GM23338 (cell line): ENCODE data around the gene ARHGEF3. TPM values are rescaled to one million over a fixed set of nuclear protein-coding genes. Genes with fewer than 3 reads are reported as not detected.

Source experiments
- ATAC-seq: fragments of 200-7000 bp; cut with Tn5 transposase; 3 replicates; pipeline ENCODE4 v1.9.1; 2020
- DNase-seq: peaks from one replicate; pipeline ENCODE4 v3.0.0-alpha.2; 2015; ENCODE audit warnings: low spot score
- H2AFZ ChIP-seq: fragments of 200-600 bp; sonication (generic); 2 replicates; pipeline ENCODE4 v1.8.0; 2016; ENCODE audit warnings: antibody characterized with exemption, mild to moderate bottlenecking, moderate library complexity
- H3F3A ChIP-seq: fragments of 200-600 bp; sonication (generic); replicated peaks from 2 replicates; pipeline ENCODE4 v1.8.0; 2017; ENCODE audit warnings: antibody characterized with exemption, mixed run types, low read depth
- H3K27ac ChIP-seq: fragments of 200-600 bp; sonication (generic); 2 replicates; pipeline ENCODE4 v1.6.1; 2016; ENCODE audit warnings: low read depth
- H3K27me3 ChIP-seq: fragments of 200-600 bp; sonication (generic); 2 replicates; pipeline ENCODE4 v1.8.0; 2016; ENCODE audit warnings: mild to moderate bottlenecking, mixed run types, moderate library complexity; ENCODE audit not compliant: insufficient read depth
- H3K36me3 ChIP-seq: fragments of 200-600 bp; sonication (generic); 2 replicates; pipeline ENCODE4 v1.8.0; 2016; ENCODE audit warnings: mild to moderate bottlenecking; ENCODE audit not compliant: insufficient read depth
- H3K4me1 ChIP-seq: fragments of 200-600 bp; sonication (generic); 2 replicates; pipeline ENCODE4 v1.8.0; 2016; ENCODE audit warnings: mild to moderate bottlenecking, moderate library complexity; ENCODE audit not compliant: insufficient read depth
- H3K4me2 ChIP-seq: fragments of 200-600 bp; sonication (generic); 2 replicates; pipeline ENCODE4 v1.7.1; 2017; ENCODE audit warnings: mixed run types
- H3K4me3 ChIP-seq: fragments of 200-600 bp; sonication (generic); 2 replicates; pipeline ENCODE4 v1.6.1; 2016; ENCODE audit warnings: mixed run types
- H3K79me2 ChIP-seq: fragments of 200-600 bp; sonication (generic); replicated peaks from 2 replicates; pipeline ENCODE4 v1.8.0; 2017; ENCODE audit warnings: mild to moderate bottlenecking; ENCODE audit not compliant: insufficient read depth
- H3K9me2 ChIP-seq: fragments of 200-600 bp; sonication (generic); 2 replicates; pipeline ENCODE4 v1.8.0; 2017; ENCODE audit not compliant: insufficient read depth
- H4K20me1 ChIP-seq: fragments of 200-600 bp; sonication (generic); replicated peaks from 2 replicates; pipeline ENCODE4 v1.8.0; 2017; ENCODE audit warnings: mild to moderate bottlenecking; ENCODE audit not compliant: insufficient read depth
- H3K27ac Mint-ChIP-seq: 2 replicates; pipeline ENCODE4 v1.8.0; 2020; ENCODE audit warnings: inconsistent platforms, mild to moderate bottlenecking, moderate library complexity, mixed read lengths
- H3K27me3 Mint-ChIP-seq: 3 replicates; pipeline ENCODE4 v1.8.0; 2022; ENCODE audit warnings: low read depth, mild to moderate bottlenecking, moderate library complexity, mixed read lengths, inconsistent platforms; ENCODE audit not compliant: insufficient read depth, poor library complexity
- H3K36me3 Mint-ChIP-seq: 3 replicates; pipeline ENCODE4 v1.8.0; 2021; ENCODE audit warnings: low read depth, mild to moderate bottlenecking, inconsistent platforms, moderate library complexity, mixed read lengths
- H3K4me1 Mint-ChIP-seq: 3 replicates; pipeline ENCODE4 v1.8.0; 2020; ENCODE audit warnings: mild to moderate bottlenecking, inconsistent platforms, mixed read lengths
- H3K4me3 Mint-ChIP-seq: 3 replicates; pipeline ENCODE4 v1.8.0; 2021; ENCODE audit warnings: moderate library complexity, mild to moderate bottlenecking, inconsistent platforms, mixed read lengths
- H3K9me3 Mint-ChIP-seq: 3 replicates; pipeline ENCODE4 v1.8.0; 2020; ENCODE audit warnings: moderate library complexity, mild to moderate bottlenecking, inconsistent platforms, mixed read lengths
- CREB1 ChIP-seq: fragments of 250-450 bp; sonication (Bioruptor Pico); IDR thresholded peaks from 2 replicates; pipeline ENCODE4 v1.5.0; 2020; ENCODE audit warnings: low read depth, mild to moderate bottlenecking, moderate library complexity
- CTCF ChIP-seq, 2 experiments: fragments of 200-600 bp in 1 of 2; sonication (generic) in 1 of 2; conservative IDR thresholded peaks; 2 replicates each; pipeline versions ENCODE4 v1.5.1 to v1.6.1; 2016 to 2017; ENCODE audit warnings: antibody characterized with exemption in 2 of 2, low read depth in 2 of 2, mild to moderate bottlenecking in 2 of 2, moderate library complexity in 1 of 2
- EZH2 ChIP-seq: fragments of 200-600 bp; sonication (generic); IDR thresholded peaks from one replicate; pipeline ENCODE4 v1.8.0; 2017; ENCODE audit warnings: antibody characterized with exemption, mild to moderate bottlenecking, low read depth; ENCODE audit not compliant: unreplicated experiment
- EZH2phosphoT487 ChIP-seq: fragments of 200-600 bp; sonication (generic); IDR thresholded peaks from one replicate; pipeline ENCODE4 v1.8.1; 2018; ENCODE audit warnings: antibody characterized with exemption; ENCODE audit not compliant: unreplicated experiment
- JUNB ChIP-seq: IDR thresholded peaks from one replicate; pipeline ENCODE4 v1.6.1; 2016; ENCODE audit warnings: antibody characterized with exemption; ENCODE audit not compliant: unreplicated experiment
- NANOG ChIP-seq: IDR thresholded peaks from 2 replicates; pipeline ENCODE4 v1.6.1; 2016; ENCODE audit warnings: antibody characterized with exemption, borderline replicate concordance
- POLR2AphosphoS5 ChIP-seq: IDR thresholded peaks from 2 replicates; pipeline ENCODE4 v1.6.1; 2016; ENCODE audit warnings: antibody characterized with exemption, low read depth
- STAT1 ChIP-seq: IDR thresholded peaks from one replicate; pipeline ENCODE4 v1.6.1; 2016; ENCODE audit warnings: antibody characterized with exemption; ENCODE audit not compliant: unreplicated experiment
- ZNF114 ChIP-seq: fragments of 250-450 bp; sonication (Bioruptor Pico); IDR thresholded peaks from 2 replicates; pipeline ENCODE4 v1.5.0; 2020; ENCODE audit warnings: mild to moderate bottlenecking, moderate library complexity
- ZNF331 ChIP-seq: fragments of 250-450 bp; sonication (Bioruptor Pico); IDR thresholded peaks from 2 replicates; pipeline ENCODE4 v1.5.0; 2020; ENCODE audit warnings: low read depth, mild to moderate bottlenecking, moderate library complexity
- ZNF462 ChIP-seq: fragments of 250-450 bp; sonication (Bioruptor Pico); IDR thresholded peaks from 2 replicates; pipeline ENCODE4 v1.5.0; 2020; ENCODE audit warnings: mild to moderate bottlenecking, moderate library complexity
- polyA plus RNA-seq: library from polyadenylated mRNA; unstranded; fragments of >200 nt; fragmentation: Nextera tagmentation; extraction: Ambion mirVana; gene quantifications from 2 replicates; pipeline ENCODE4 v1.2.1, GENCODE V29; 2016
- total RNA-seq: library from RNA; depleted of rRNA; stranded (reverse); fragments of >200 nt; shearing (Covaris generic); gene quantifications from 2 replicates; pipeline ENCODE4 v1.2.3, GENCODE V29; 2014
- TF ChIP-seq, protein P1 (sequence below): IDR thresholded peaks from 2 replicates; pipeline ENCODE4 v1.6.1; 2016; ENCODE audit warnings: antibody characterized with exemption
- TF ChIP-seq, protein P2 (sequence below): IDR thresholded peaks from one replicate; pipeline ENCODE4 v1.6.1; 2018; ENCODE audit warnings: antibody characterized with exemption; ENCODE audit not compliant: unreplicated experiment

Gene ARHGEF3
- total and polyA plus RNA-seq, 2 experiments from 2014 or later = 5.0 to 5.1 TPM

- Mint-ChIP-seq H3K36me3 (peaks cover 29% of the 10 kb centered on the region), H3K9me3 (peaks cover 13% of the 10 kb centered on the region), H3K4me1 (peaks cover 33% of the 10 kb centered on the region), H3K4me3 (peak overlapping the region; percentile 89), H3K27me3 (peaks cover 18% of the 10 kb centered on the region), H3K27ac (peak overlapping the region; percentile 96)
- Histone ChIP-seq H3K4me3 (peak overlapping the region; percentile 86), H3K27me3 (peaks cover 34% of the 10 kb centered on the region), H3K79me2 (peaks cover 38% of the 10 kb centered on the region), H3K36me3 (no peaks in the 10 kb centered on the region), H3K9me2 (no peaks in the 10 kb centered on the region), H3K4me2 (peak overlapping the region; percentile 87), H4K20me1 (no peaks in the 10 kb centered on the region), H3K27ac (peak overlapping the region; percentile 97), H3F3A (no peaks in the 10 kb centered on the region), H2AFZ (peak overlapping the region; percentile 29; the same call in 1 of the 2 replicates), H3K4me1 (peaks cover 16% of the 10 kb centered on the region)
- ATAC-seq (peak; percentile 82), DNase-seq (peak; percentile 82)
- TF ChIP-seq, protein P1, sequence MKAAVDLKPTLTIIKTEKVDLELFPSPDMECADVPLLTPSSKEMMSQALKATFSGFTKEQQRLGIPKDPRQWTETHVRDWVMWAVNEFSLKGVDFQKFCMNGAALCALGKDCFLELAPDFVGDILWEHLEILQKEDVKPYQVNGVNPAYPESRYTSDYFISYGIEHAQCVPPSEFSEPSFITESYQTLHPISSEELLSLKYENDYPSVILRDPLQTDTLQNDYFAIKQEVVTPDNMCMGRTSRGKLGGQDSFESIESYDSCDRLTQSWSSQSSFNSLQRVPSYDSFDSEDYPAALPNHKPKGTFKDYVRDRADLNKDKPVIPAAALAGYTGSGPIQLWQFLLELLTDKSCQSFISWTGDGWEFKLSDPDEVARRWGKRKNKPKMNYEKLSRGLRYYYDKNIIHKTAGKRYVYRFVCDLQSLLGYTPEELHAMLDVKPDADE = no peak
- TF ChIP-seq ZNF114 (no peak), ZNF462 (no peak), POLR2AphosphoS5 (no peak), ZNF331 (CRISPR knock-in tag) (no peak), EZH2 (no peak), CTCF (conservative IDR thresholded peaks at IDR 0.05; ENCODE audit: low read depth in 2 of 2) (no peak), NANOG (no peak), JUNB (no peak), EZH2phosphoT487 (no peak), CREB1 (CRISPR knock-in tag) (no peak), STAT1 (no peak)
- TF ChIP-seq, protein P2, sequence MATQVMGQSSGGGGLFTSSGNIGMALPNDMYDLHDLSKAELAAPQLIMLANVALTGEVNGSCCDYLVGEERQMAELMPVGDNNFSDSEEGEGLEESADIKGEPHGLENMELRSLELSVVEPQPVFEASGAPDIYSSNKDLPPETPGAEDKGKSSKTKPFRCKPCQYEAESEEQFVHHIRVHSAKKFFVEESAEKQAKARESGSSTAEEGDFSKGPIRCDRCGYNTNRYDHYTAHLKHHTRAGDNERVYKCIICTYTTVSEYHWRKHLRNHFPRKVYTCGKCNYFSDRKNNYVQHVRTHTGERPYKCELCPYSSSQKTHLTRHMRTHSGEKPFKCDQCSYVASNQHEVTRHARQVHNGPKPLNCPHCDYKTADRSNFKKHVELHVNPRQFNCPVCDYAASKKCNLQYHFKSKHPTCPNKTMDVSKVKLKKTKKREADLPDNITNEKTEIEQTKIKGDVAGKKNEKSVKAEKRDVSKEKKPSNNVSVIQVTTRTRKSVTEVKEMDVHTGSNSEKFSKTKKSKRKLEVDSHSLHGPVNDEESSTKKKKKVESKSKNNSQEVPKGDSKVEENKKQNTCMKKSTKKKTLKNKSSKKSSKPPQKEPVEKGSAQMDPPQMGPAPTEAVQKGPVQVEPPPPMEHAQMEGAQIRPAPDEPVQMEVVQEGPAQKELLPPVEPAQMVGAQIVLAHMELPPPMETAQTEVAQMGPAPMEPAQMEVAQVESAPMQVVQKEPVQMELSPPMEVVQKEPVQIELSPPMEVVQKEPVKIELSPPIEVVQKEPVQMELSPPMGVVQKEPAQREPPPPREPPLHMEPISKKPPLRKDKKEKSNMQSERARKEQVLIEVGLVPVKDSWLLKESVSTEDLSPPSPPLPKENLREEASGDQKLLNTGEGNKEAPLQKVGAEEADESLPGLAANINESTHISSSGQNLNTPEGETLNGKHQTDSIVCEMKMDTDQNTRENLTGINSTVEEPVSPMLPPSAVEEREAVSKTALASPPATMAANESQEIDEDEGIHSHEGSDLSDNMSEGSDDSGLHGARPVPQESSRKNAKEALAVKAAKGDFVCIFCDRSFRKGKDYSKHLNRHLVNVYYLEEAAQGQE = no peak
These were observed 119.7 kb downstream of the ARHGEF3 start for GRCh38 chr3:56681984-56682461.
